H1 (cell line): ENCODE measurements around the gene BNIP2. TPM values are rescaled to one million over a fixed set of nuclear protein-coding genes. Genes with fewer than 3 reads are reported as not detected.

ENCODE experiments used
- CTCF ChIA-PET: fragments of 300-600 bp; sonication (Branson Sonifier 250); formaldehyde crosslinking; loops from one replicate; lab custom pipeline; 2021; ENCODE audit not compliant: partially characterized antibody; lab: Charles Lee
- POLR2A ChIA-PET: fragments of 300-600 bp; sonication (Branson Sonifier 250); formaldehyde crosslinking; loops from one replicate; lab custom pipeline; 2021; ENCODE audit warnings: inconsistent platforms; ENCODE audit not compliant: partially characterized antibody; lab: Charles Lee
- DNase-seq, 2 experiments: peaks; one replicate each; pipeline versions ENCODE4 v3.0.0 to v3.0.0-alpha.2; 2010 to 2022; ENCODE audit warnings: low spot score in 2 of 2, low read depth in 1 of 2, mixed read lengths in 1 of 2
- FAIRE-seq: peaks from 2 replicates; lab custom pipeline; 2011; peaks lifted over from hg19 to GRCh38; lab: Jason Lieb, UNC
- H2AFZ ChIP-seq: 2 replicates; pipeline ENCODE4 v1.8.1; 2012; ENCODE audit warnings: low read length, inconsistent platforms
- H2AK5ac ChIP-seq: 2 replicates; pipeline ENCODE4 v1.6.1; 2013; ENCODE audit warnings: low read depth, low read length
- H2BK120ac ChIP-seq: replicated peaks from 2 replicates; pipeline ENCODE3; 2013; ENCODE audit warnings: low read depth, low read length, inconsistent platforms
- H2BK12ac ChIP-seq: 2 replicates; pipeline ENCODE4 v1.6.1; 2013; ENCODE audit warnings: low read depth, low read length
- H2BK15ac ChIP-seq: 2 replicates; pipeline ENCODE4 v1.6.1; 2013; ENCODE audit warnings: low read length
- H2BK20ac ChIP-seq: 2 replicates; pipeline ENCODE4 v1.6.1; 2013; ENCODE audit warnings: low read length
- H2BK5ac ChIP-seq: 2 replicates; pipeline ENCODE4 v1.6.1; 2013; ENCODE audit warnings: low read depth, low read length
- H3K14ac ChIP-seq: 2 replicates; pipeline ENCODE4 v1.6.1; 2013; ENCODE audit warnings: inconsistent platforms; ENCODE audit not compliant: insufficient read length
- H3K18ac ChIP-seq: 2 replicates; pipeline ENCODE4 v1.6.1; 2013; ENCODE audit warnings: low read length; ENCODE audit errors: extremely low read depth
- H3K23ac ChIP-seq: 2 replicates; pipeline ENCODE4 v1.6.1; 2013; ENCODE audit warnings: inconsistent platforms; ENCODE audit not compliant: insufficient read length
- H3K23me2 ChIP-seq: 2 replicates; pipeline ENCODE4 v1.6.1; 2013; ENCODE audit warnings: low read depth, low read length
- H3K27ac ChIP-seq: 2 replicates; pipeline ENCODE4 v1.6.1; 2011; ENCODE audit warnings: low read depth, low read length, inconsistent platforms
- H3K27me3 ChIP-seq, 4 experiments: replicated peaks in 1 of 4; 1 replicate in 1 of 4; 2 replicates in 3 of 4; pipeline versions ENCODE4 v1.6.1 to v1.8.1; 2011 to 2013; ENCODE audit warnings: low read length in 3 of 4, mild to moderate bottlenecking in 3 of 4, inconsistent platforms in 2 of 4, mixed read lengths in 2 of 4, moderate library complexity in 1 of 4; ENCODE audit not compliant: control insufficient read depth in 3 of 4, insufficient read depth in 3 of 4; ENCODE audit errors: extremely low read depth in 1 of 4
- H3K36me3 ChIP-seq, 4 experiments: 2 replicates each; pipeline versions ENCODE4 v1.6.1 to v1.8.1; 2011 to 2013; ENCODE audit warnings: mild to moderate bottlenecking in 4 of 4, low read length in 3 of 4, moderate library complexity in 2 of 4, control low read depth in 1 of 4, inconsistent platforms in 1 of 4; ENCODE audit not compliant: insufficient read depth in 4 of 4, control insufficient read depth in 2 of 4
- H3K4ac ChIP-seq: replicated peaks from 2 replicates; pipeline ENCODE3; 2013; ENCODE audit warnings: low read length, low read depth, mixed read lengths, inconsistent platforms; ENCODE audit not compliant: insufficient read length
- H3K4me1 ChIP-seq, 4 experiments: replicated peaks in 1 of 4; 1 replicate in 1 of 4; 2 replicates in 3 of 4; pipeline versions ENCODE4 v1.6.1 to v1.8.1; 2011 to 2013; ENCODE audit warnings: low read length in 3 of 4, inconsistent platforms in 2 of 4, mixed read lengths in 1 of 4; ENCODE audit not compliant: insufficient read depth in 4 of 4, control insufficient read depth in 3 of 4
- H3K4me2 ChIP-seq, 2 experiments: 2 replicates each; pipeline versions ENCODE4 v1.6.1 to v1.8.1; 2011 to 2013; ENCODE audit warnings: low read depth in 2 of 2, low read length in 2 of 2, control low read depth in 1 of 2, inconsistent platforms in 1 of 2, mild to moderate bottlenecking in 1 of 2; ENCODE audit not compliant: insufficient read depth in 1 of 2
- H3K4me3 ChIP-seq, 4 experiments: fragments of 200-600, 300-600 bp in 1 of 4; sonication (generic), shearing (Covaris generic), sonication (Bioruptor Twin) in 1 of 4; 2 replicates each; pipeline versions ENCODE4 v1.5.1 to v1.8.1; 2011 to 2016; ENCODE audit warnings: low read length in 4 of 4, low read depth in 3 of 4, control low read depth in 2 of 4, inconsistent platforms in 2 of 4, mild to moderate bottlenecking in 2 of 4, mixed read lengths in 1 of 4, moderate library complexity in 1 of 4; ENCODE audit not compliant: insufficient read depth in 2 of 4; ENCODE audit errors: extremely low read depth in 1 of 4
- H3K56ac ChIP-seq: replicated peaks from 2 replicates; pipeline ENCODE3; 2013; ENCODE audit warnings: low read depth, mild to moderate bottlenecking, mixed read lengths, low read length, inconsistent platforms; ENCODE audit not compliant: insufficient read length
- H3K79me1 ChIP-seq: 2 replicates; pipeline ENCODE4 v1.6.1; 2013; ENCODE audit warnings: low read depth, low read length, control low read depth
- H3K79me2 ChIP-seq, 2 experiments: 2 replicates each; pipeline versions ENCODE4 v1.6.1 to v1.8.1; 2012 to 2013; ENCODE audit warnings: low read length in 2 of 2, mild to moderate bottlenecking in 2 of 2, inconsistent platforms in 1 of 2; ENCODE audit not compliant: insufficient read depth in 2 of 2, control insufficient read depth in 1 of 2
- H3K9ac ChIP-seq, 4 experiments: replicated peaks in 1 of 4; 1 replicate in 1 of 4; 2 replicates in 3 of 4; pipeline versions ENCODE4 v1.6.1 to v1.8.1; 2011 to 2013; ENCODE audit warnings: low read depth in 3 of 4, low read length in 3 of 4, control low read depth in 2 of 4, mild to moderate bottlenecking in 2 of 4, moderate library complexity in 2 of 4, inconsistent platforms in 1 of 4; ENCODE audit errors: extremely low read depth in 1 of 4
- H3K9me3 ChIP-seq, 2 experiments: 2 replicates each; pipeline versions ENCODE4 v1.6.1 to v1.8.1; 2012 to 2013; ENCODE audit warnings: mild to moderate bottlenecking in 2 of 2, moderate library complexity in 2 of 2, control low read depth in 1 of 2, inconsistent platforms in 1 of 2, low read depth in 1 of 2, low read length in 1 of 2, mixed read lengths in 1 of 2; ENCODE audit not compliant: insufficient read depth in 2 of 2
- H4K20me1 ChIP-seq, 2 experiments: replicated peaks in 1 of 2; 2 replicates each; pipeline versions ENCODE3 to v1.8.1; 2011 to 2013; ENCODE audit warnings: inconsistent platforms in 2 of 2, low read length in 2 of 2, mild to moderate bottlenecking in 1 of 2; ENCODE audit not compliant: insufficient read depth in 2 of 2, control insufficient read depth in 1 of 2
- H4K5ac ChIP-seq: 2 replicates; pipeline ENCODE4 v1.6.1; 2013; ENCODE audit warnings: low read length, low read depth, mixed read lengths, inconsistent platforms; ENCODE audit not compliant: insufficient read length
- H4K8ac ChIP-seq: 2 replicates; pipeline ENCODE4 v1.8.0; 2013; ENCODE audit warnings: mild to moderate bottlenecking, moderate library complexity, low read length, inconsistent platforms; ENCODE audit not compliant: insufficient read depth; ENCODE audit errors: extremely low read depth
- H4K91ac ChIP-seq: replicated peaks from 2 replicates; pipeline ENCODE3; 2013; ENCODE audit warnings: low read length, mixed read lengths, inconsistent platforms; ENCODE audit not compliant: insufficient read length
- CHD1 ChIP-seq: IDR thresholded peaks from 2 replicates; pipeline ENCODE4 v1.6.1; 2012; ENCODE audit warnings: low read depth, low read length, improper control_type of control experiment
- JUN ChIP-seq: IDR thresholded peaks from 2 replicates; pipeline ENCODE4 v1.6.1; 2011; ENCODE audit warnings: low read depth, mild to moderate bottlenecking, improper control_type of control experiment, low read length
- KDM4A ChIP-seq: IDR thresholded peaks from one replicate; pipeline ENCODE4 v1.7.1; 2012; ENCODE audit warnings: low read depth, mild to moderate bottlenecking, moderate library complexity, low read length, inconsistent platforms; ENCODE audit not compliant: severe bottlenecking
- SIN3A ChIP-seq, 2 experiments: IDR thresholded peaks in 1 of 2; conservative IDR thresholded peaks in 1 of 2; 2 replicates each; pipeline ENCODE4 v1.6.1; 2011 to 2012; ENCODE audit warnings: low read length in 2 of 2, improper control_type of control experiment in 1 of 2, low read depth in 1 of 2, mild to moderate bottlenecking in 1 of 2
- SP4 ChIP-seq: IDR thresholded peaks from 2 replicates; pipeline ENCODE4 v1.6.1; 2012; ENCODE audit warnings: low read length, inconsistent platforms
- TCF12 ChIP-seq: IDR thresholded peaks from 2 replicates; pipeline ENCODE4 v1.6.1; 2011; ENCODE audit warnings: low read depth, mild to moderate bottlenecking, low read length
- WGBS, 2 experiments: shearing (Covaris generic) in 1 of 2; methylation state at CpG; one replicate each; pipeline versions ENCODE4 v1.1.6 to v1.1.7; 2013 to 2015; ENCODE audit warnings: low lambda C conversion rate in 2 of 2, mixed read lengths in 2 of 2, inconsistent platforms in 1 of 2, low coverage in 1 of 2, missing lambda C conversion rate in 1 of 2; ENCODE audit not compliant: insufficient replicate concordance in 2 of 2, insufficient coverage in 1 of 2, insufficient read length in 1 of 2; ENCODE audit errors: extremely low coverage in 1 of 2, missing lambda C conversion rate in 1 of 2; 5-methylcytosine and 5-hydroxymethylcytosine counted together
- polyA plus RNA-seq, 7 experiments: library from polyadenylated mRNA; depleted of rRNA in 3 of 7; stranded (reverse) in 5 of 7; unstranded in 2 of 7; fragments of >200 nt in 5 of 7; fragments of 200-250 nt in 2 of 7; gene quantifications; 1 replicate in 5 of 7; 2 replicates in 1 of 7; 4 replicates in 1 of 7; pipeline versions ENCODE4 v1.2.1 to v1.2.3, GENCODE V29; 2011 to 2013; ENCODE audit warnings: missing spikeins in 2 of 7, mixed read lengths in 2 of 7
- total RNA-seq: library from RNA; stranded (reverse); fragmentation: NEBNext Ultra II Directional; extraction: Animal tissue kit (Norgen Biotek cat#: 25700); gene quantifications from 2 replicates; pipeline ENCODE4 v1.2.1, GENCODE V29; 2021

The BNIP2 gene
- total and polyA plus RNA-seq, 2 of the 8 experiments (the other 6 are each of a cell fraction or from before 2014, with no cell fraction given) = 11.8 to 40.6 TPM

GRCh38 chr15:59676565-59676964, 12.6 kb downstream of the BNIP2 start:
- no peak overlapping the region for H3K56ac ChIP-seq
- H2AK5ac ChIP-seq = no peak overlapping the region
- DNase-seq (no peak), FAIRE-seq (no peak)
- no peak overlapping the region for H4K5ac ChIP-seq
- H4K20me1 ChIP-seq = peaks cover 0 to 4% of the 10 kb centered on the region in 2 experiments
- no peak overlapping the region for H2BK12ac ChIP-seq
- peaks cover 6 to 76% (median 42%) of the 10 kb centered on the region in 4 experiments for H3K36me3 ChIP-seq
- POLR2A ChIA-PET = interaction anchor here (1.1 kb wide), 1 partner anchor 12 kb away, joined by 3 read pairs; no protein-coding TSS in a partner anchor
- H3K14ac ChIP-seq = no peak overlapping the region
- no peak overlapping the region for H3K27ac ChIP-seq
- no peak overlapping the region for H3K18ac ChIP-seq
- H2BK120ac ChIP-seq = no peak overlapping the region
- H3K9ac ChIP-seq = no peak overlapping the region
- CTCF ChIA-PET = interaction anchor here (1.0 kb wide), 1 partner anchor 44 kb away, joined by 3 read pairs; no protein-coding TSS in a partner anchor
- 97% methylated on average over 23 of the region's 23 CpGs; no CpG with 5 or more reads in 1 of the 2 experiments for WGBS, 2 experiments
- H3K79me1 ChIP-seq = no peaks in the 10 kb centered on the region; the same call in 1 of the 2 replicates
- H2BK20ac ChIP-seq = no peak overlapping the region
- H3K4me3 ChIP-seq = no peak overlapping the region
- H4K8ac ChIP-seq = no peak overlapping the region
- H3K4ac ChIP-seq = no peak overlapping the region
- no peak overlapping the region for H3K23ac ChIP-seq
- no peak overlapping the region for H2AFZ ChIP-seq
- H3K23me2 ChIP-seq = no peaks in the 10 kb centered on the region
- no peak overlapping the region for H4K91ac ChIP-seq
- no peaks in the 10 kb centered on the region for H3K4me1 ChIP-seq
- H2BK15ac ChIP-seq = no peak overlapping the region
- no peaks in the 10 kb centered on the region for H3K27me3 ChIP-seq
- no peaks in the 10 kb centered on the region for H3K9me3 ChIP-seq
- 0 out of 4 replicates have a peak, but pooled peaks cover 0 to 3% of the 10 kb centered on the region in 2 experiments for H3K79me2 ChIP-seq
- H2BK5ac ChIP-seq = no peak overlapping the region
- no peak overlapping the region for H3K4me2 ChIP-seq
- TF ChIP-seq CHD1 (no peak), SIN3A (conservative IDR thresholded peaks at IDR 0.05 in 1 of 2, IDR thresholded peaks at IDR 0.05 in 1 of 2; ENCODE audit: low read depth in 1 of 2, low read length in 2 of 2) (no peak), KDM4A (no peak), SP4 (no peak), JUN (no peak), TCF12 (no peak)
